ENCODE data around the gene SRRM5. TPM values are rescaled to one million over a fixed set of nuclear protein-coding genes. Genes with fewer than 3 reads are reported as not detected.

SRRM5 gene
- total RNA-seq, 1 donor from 2014 or later = 0.30 TPM

DNA sequence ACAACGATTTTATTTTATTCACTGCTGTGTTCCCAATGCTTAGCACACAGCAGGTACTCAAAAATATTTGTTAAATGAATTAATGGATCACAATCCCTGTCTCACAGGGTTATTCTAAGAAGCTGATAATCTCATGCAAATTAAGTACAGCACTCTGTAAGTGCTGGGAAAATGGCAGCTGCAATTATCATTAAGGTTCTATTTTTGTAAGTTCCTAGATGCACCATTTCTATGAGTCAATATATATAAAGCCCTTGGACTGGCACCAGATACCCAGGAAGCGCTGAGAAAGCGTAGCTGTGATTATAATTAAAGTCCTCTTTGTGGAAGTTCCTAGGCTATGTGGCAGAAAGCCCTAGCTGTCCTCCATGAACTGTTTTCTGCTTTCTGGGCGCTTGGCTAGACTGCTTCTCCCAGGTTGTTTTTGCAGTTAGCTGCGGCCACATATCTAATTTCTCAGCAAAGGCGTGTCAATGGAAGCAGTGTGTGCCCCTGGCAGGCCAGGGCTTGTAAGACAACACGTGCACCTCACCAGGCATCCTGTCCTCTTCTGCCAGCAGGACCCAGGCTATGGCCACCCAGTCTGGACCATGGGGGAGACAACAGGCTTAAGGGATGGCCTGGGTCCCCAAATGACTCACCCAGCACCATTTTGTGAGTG lies 5.2 kb upstream of the SRRM5 start:
- no peak overlapping the region for H3K27ac ChIP-seq (replicated peaks)
- no peak for TF ChIP-seq CTCF (IDR thresholded peaks at IDR 0.05; ENCODE audit: borderline replicate concordance)
- intact Hi-C loops (cut with micrococcal nuclease) = no loop called here
- H3K9me3 ChIP-seq (replicated peaks) = no peaks in the 10 kb centered on the region
- no peak for DNase-seq
- peaks cover 4% of the 10 kb centered on the region for H3K4me1 ChIP-seq
- peaks cover 19% of the 10 kb centered on the region for H3K36me3 ChIP-seq
- no peak overlapping the region for H3K4me3 ChIP-seq
- no peaks in the 10 kb centered on the region for H3K27me3 ChIP-seq (ENCODE audit: low read depth)

GRCh38 chr19:43607238-43608205 lies 4.4 kb upstream of the SRRM5 start:
- Histone ChIP-seq H3K27ac (replicated peaks) (no peak overlapping the region), H3K36me3 (peaks cover 23% of the 10 kb centered on the region), H3K4me3 (no peak overlapping the region), H3K27me3 (ENCODE audit: low read depth) (no peaks in the 10 kb centered on the region), H3K9me3 (replicated peaks) (no peaks in the 10 kb centered on the region), H3K4me1 (no peaks in the 10 kb centered on the region)
- no peak for DNase-seq
- no peak for TF ChIP-seq CTCF (IDR thresholded peaks at IDR 0.05; ENCODE audit: borderline replicate concordance)
- intact Hi-C loops (cut with micrococcal nuclease) = no loop called here

DNA sequence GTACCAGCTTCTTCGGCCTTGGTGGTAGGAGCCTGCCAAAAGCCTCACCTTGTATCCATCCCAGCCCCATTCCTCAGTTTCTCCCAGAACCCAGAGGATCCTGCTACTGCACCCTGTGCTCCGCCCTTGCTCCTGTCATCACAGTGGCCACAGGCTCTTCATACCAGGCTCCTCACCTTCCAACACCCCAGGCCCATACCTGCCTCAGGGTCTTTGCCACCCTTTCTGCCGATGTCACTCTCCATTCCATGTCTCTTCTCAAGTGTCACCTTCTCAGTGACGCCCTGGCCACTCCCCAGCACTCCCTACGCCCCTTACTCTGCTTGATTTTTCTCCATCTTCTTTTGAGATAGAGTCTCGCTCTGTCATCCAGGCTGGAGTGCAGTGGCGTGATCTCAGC lies 2.0 kb upstream of the SRRM5 start:
- H3K4me1 ChIP-seq = no peaks in the 10 kb centered on the region
- H3K36me3 ChIP-seq = peaks cover 39% of the 10 kb centered on the region
- TF ChIP-seq CTCF (IDR thresholded peaks at IDR 0.05; ENCODE audit: borderline replicate concordance) = no peak
- no peaks in the 10 kb centered on the region for H3K9me3 ChIP-seq (replicated peaks)
- no peaks in the 10 kb centered on the region for H3K27me3 ChIP-seq (ENCODE audit: low read depth)
- no peak overlapping the region for H3K4me3 ChIP-seq
- DNase-seq = no peak
- H3K27ac ChIP-seq (replicated peaks) = no peak overlapping the region
- intact Hi-C loops (cut with micrococcal nuclease) = no loop called here

DNA sequence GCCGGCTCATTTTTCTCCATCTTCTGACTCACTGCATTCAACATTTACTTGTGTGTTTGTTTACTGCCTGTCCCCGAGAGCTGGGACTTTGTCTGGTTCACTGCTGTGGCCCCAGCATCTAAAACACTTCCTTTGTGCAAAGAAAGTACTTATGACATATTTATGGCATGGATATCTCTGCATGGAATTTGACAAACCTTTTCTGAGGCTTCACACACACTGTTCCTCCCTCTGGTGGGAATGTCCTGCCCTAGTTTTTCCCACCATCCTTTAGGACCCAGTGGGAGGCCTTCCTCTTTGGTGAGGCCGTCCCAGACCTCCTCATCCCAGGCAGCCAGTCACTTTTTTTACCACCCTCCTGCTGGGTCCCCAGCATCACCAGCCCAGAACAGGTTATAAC lies 1.4 kb upstream of the SRRM5 start:
- no peaks in the 10 kb centered on the region for H3K4me1 ChIP-seq
- H3K4me3 ChIP-seq = no peak overlapping the region
- intact Hi-C loops (cut with micrococcal nuclease) = no loop called here
- peaks cover 39% of the 10 kb centered on the region for H3K36me3 ChIP-seq
- DNase-seq = no peak
- H3K9me3 ChIP-seq (replicated peaks) = no peaks in the 10 kb centered on the region
- no peaks in the 10 kb centered on the region for H3K27me3 ChIP-seq (ENCODE audit: low read depth)
- H3K27ac ChIP-seq (replicated peaks) = no peak overlapping the region
- no peak for TF ChIP-seq CTCF (IDR thresholded peaks at IDR 0.05; ENCODE audit: borderline replicate concordance)

DNA sequence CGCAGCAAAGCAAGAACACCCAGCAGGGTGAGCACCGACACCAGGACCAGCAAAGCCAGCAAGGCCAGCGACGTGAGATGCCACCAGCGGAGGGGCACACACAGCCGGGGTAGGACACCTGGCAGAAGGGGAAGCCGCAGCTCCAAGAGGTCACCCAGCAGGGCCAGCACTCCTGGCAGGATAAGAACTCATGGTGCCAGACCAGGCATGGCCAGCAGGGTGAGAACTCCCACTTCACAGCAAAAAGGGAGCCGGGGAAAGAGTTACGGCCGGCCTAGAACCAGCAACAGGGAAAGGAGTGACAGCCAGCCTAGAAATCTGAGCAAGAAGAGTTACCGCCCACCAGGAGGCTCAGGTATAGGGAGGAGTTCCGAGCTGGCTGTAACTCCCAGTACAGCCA lies 486 bp downstream of the SRRM5 start:
- no peak for TF ChIP-seq CTCF (IDR thresholded peaks at IDR 0.05; ENCODE audit: borderline replicate concordance)
- intact Hi-C loops (cut with micrococcal nuclease) = no loop called here
- Histone ChIP-seq H3K4me1 (no peaks in the 10 kb centered on the region), H3K27me3 (ENCODE audit: low read depth) (no peaks in the 10 kb centered on the region), H3K9me3 (replicated peaks) (no peaks in the 10 kb centered on the region), H3K36me3 (peaks cover 39% of the 10 kb centered on the region), H3K4me3 (no peak overlapping the region), H3K27ac (replicated peaks) (no peak overlapping the region)
- DNase-seq = no peak
